HepG2 (cell line): ENCODE measurements around the gene SPATA33. TPM values are rescaled to one million over a fixed set of nuclear protein-coding genes. Genes with fewer than 3 reads are reported as not detected.

Source experiments
- FOXA3 ChIP-seq: IDR thresholded peaks from 2 replicates; pipeline ENCODE4 v1.6.1; 2016; ENCODE audit warnings: missing genetic modification reagents, missing compliant biosample characterization
- GABPB1 ChIP-seq: IDR thresholded peaks from 2 replicates; pipeline ENCODE4 v1.6.1; 2016; ENCODE audit warnings: mild to moderate bottlenecking, missing genetic modification reagents, moderate library complexity, missing compliant biosample characterization
- HDAC2 ChIP-seq: sonication (generic); formaldehyde crosslinking; IDR thresholded peaks from 2 replicates; pipeline ENCODE4 v1.4.0; 2020; ENCODE audit warnings: missing genetic modification reagents
- JARID2 ChIP-seq: sonication (generic); formaldehyde crosslinking; IDR thresholded peaks from 2 replicates; pipeline ENCODE4 v1.8.1; 2023; ENCODE audit warnings: missing genetic modification reagents, inconsistent platforms; ENCODE audit not compliant: insufficient replicate concordance
- NCOA5 ChIP-seq: sonication (generic); formaldehyde crosslinking; IDR thresholded peaks from 2 replicates; pipeline ENCODE4 v1.4.0; 2020; ENCODE audit warnings: missing genetic modification reagents
- REPIN1 ChIP-seq: sonication (generic); formaldehyde crosslinking; IDR thresholded peaks from 2 replicates; pipeline ENCODE4 v1.8.0; 2022; ENCODE audit warnings: missing genetic modification reagents, low read depth, mild to moderate bottlenecking, borderline replicate concordance
- SOX13 ChIP-seq, 3 experiments: fragments of 450-650 bp in 1 of 3; sonication (generic) in 1 of 3; formaldehyde crosslinking in 1 of 3; IDR thresholded peaks in 2 of 3; conservative IDR thresholded peaks in 1 of 3; 2 replicates each; pipeline versions ENCODE4 v1.5.0 to v1.6.1; 2016 to 2020; ENCODE audit warnings: antibody characterized with exemption in 1 of 3, mild to moderate bottlenecking in 1 of 3, missing compliant biosample characterization in 1 of 3, missing genetic modification reagents in 1 of 3, moderate library complexity in 1 of 3
- STAG1 ChIP-seq: sonication (generic); formaldehyde crosslinking; IDR thresholded peaks from 2 replicates; pipeline ENCODE4 v1.4.0; 2020; ENCODE audit warnings: missing genetic modification reagents
- TP53 ChIP-seq: sonication (generic); formaldehyde crosslinking; conservative IDR thresholded peaks from 2 replicates; pipeline ENCODE4 v1.4.0; 2020; ENCODE audit warnings: missing genetic modification reagents
- ZBTB8A ChIP-seq: sonication (generic); formaldehyde crosslinking; IDR thresholded peaks from 2 replicates; pipeline ENCODE4 v1.4.0; 2020; ENCODE audit warnings: mild to moderate bottlenecking, low read depth, missing genetic modification reagents, borderline replicate concordance
- ZEB1 ChIP-seq: IDR thresholded peaks from 2 replicates; pipeline ENCODE4 v1.6.1; 2012; ENCODE audit warnings: mild to moderate bottlenecking, low read depth, inconsistent platforms; ENCODE audit not compliant: insufficient replicate concordance
- ZNF629 ChIP-seq: sonication (generic); formaldehyde crosslinking; conservative IDR thresholded peaks from 2 replicates; pipeline ENCODE4 v1.5.0; 2020; ENCODE audit warnings: missing genetic modification reagents
- polyA plus RNA-seq, 8 experiments: library from polyadenylated mRNA; depleted of rRNA in 3 of 8; stranded (reverse) in 7 of 8; unstranded in 1 of 8; fragments of >200 nt; fragmentation: Illumina TruSeq in 4 of 8; extraction: Trizol in 4 of 8; gene quantifications; 2 replicates each; pipeline versions ENCODE4 v1.2.1 to v1.2.3, GENCODE V29; 2011 to 2016; ENCODE audit warnings: low read depth in 4 of 8, missing spikeins in 1 of 8, mixed read lengths in 1 of 8; ENCODE audit not compliant: insufficient read depth in 1 of 8
- total RNA-seq, 5 experiments: library from RNA; depleted of rRNA; stranded (reverse); fragments of >200 nt; fragmentation: Illumina TruSeq; extraction: Trizol; gene quantifications; 2 replicates each; pipeline ENCODE4 v1.2.3, GENCODE V29; 2016; ENCODE audit warnings: low read depth in 1 of 5
- TF ChIP-seq, protein P1 (sequence below): sonication (generic); formaldehyde crosslinking; IDR thresholded peaks from 2 replicates; pipeline ENCODE4 v1.5.0; 2020; ENCODE audit warnings: mild to moderate bottlenecking, missing genetic modification reagents, borderline replicate concordance
- TF ChIP-seq, protein P2 (sequence below), 2 experiments: fragments of 450-650 bp in 1 of 2; sonication (generic) in 1 of 2; formaldehyde crosslinking in 1 of 2; IDR thresholded peaks; 2 replicates each; pipeline versions ENCODE4 v1.6.1 to v1.8.0; 2016 to 2022; ENCODE audit warnings: antibody characterized with exemption in 1 of 2, mild to moderate bottlenecking in 1 of 2, missing genetic modification reagents in 1 of 2

The SPATA33 gene
- total and polyA plus RNA-seq, 2 of the 13 experiments (the other 11 are each of a cell fraction or from before 2014, with no cell fraction given): 5.7 to 11.0 TPM

GRCh38 chr16:89701425-89702406 lies 44.1 kb downstream of the SPATA33 start, which contains the start of gene SPATA2L (continued):
- TF ChIP-seq TP53 (no peak), ZBTB8A (no peak), REPIN1 (no peak; the same call in 1 of the 2 replicates), ZNF629 (CRISPR knock-in tag) (no peak), ZEB1 (peak; percentile 46), GABPB1 (peak; percentile 84), HDAC2 (CRISPR knock-in tag) (peak; percentile 9; the same call in 1 of the 2 replicates), FOXA3 (no peak), JARID2 (CRISPR knock-in tag) (no peak), SOX13 (IDR thresholded peaks at IDR 0.05) (no peak), SOX13 (CRISPR knock-in tag; conservative IDR thresholded peaks at IDR 0.05 in 1 of 2, IDR thresholded peaks at IDR 0.05 in 1 of 2) (no peak), NCOA5 (CRISPR knock-in tag) (no peak), STAG1 (CRISPR knock-in tag) (peak; percentile 38; the same call in 1 of the 2 replicates)
- TF ChIP-seq, protein P1, sequence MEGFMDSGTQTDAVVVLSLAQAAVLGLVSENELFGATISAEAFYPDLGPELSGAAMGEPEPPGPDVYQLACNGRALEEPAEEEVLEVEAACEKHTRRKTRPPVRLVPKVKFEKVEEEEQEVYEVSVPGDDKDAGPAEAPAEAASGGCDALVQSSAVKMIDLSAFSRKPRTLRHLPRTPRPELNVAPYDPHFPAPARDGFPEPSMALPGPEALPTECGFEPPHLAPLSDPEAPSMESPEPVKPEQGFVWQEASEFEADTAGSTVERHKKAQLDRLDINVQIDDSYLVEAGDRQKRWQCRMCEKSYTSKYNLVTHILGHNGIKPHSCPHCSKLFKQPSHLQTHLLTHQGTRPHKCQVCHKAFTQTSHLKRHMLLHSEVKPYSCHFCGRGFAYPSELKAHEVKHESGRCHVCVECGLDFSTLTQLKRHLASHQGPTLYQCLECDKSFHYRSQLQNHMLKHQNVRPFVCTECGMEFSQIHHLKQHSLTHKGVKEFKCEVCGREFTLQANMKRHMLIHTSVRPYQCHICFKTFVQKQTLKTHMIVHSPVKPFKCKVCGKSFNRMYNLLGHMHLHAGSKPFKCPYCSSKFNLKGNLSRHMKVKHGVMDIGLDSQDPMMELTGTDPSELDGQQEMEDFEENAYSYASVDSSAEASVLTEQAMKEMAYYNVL (CRISPR knock-in tag): 0 out of 2 replicates have a peak, but pooled peaks have one; percentile 43
- TF ChIP-seq, protein P2, sequence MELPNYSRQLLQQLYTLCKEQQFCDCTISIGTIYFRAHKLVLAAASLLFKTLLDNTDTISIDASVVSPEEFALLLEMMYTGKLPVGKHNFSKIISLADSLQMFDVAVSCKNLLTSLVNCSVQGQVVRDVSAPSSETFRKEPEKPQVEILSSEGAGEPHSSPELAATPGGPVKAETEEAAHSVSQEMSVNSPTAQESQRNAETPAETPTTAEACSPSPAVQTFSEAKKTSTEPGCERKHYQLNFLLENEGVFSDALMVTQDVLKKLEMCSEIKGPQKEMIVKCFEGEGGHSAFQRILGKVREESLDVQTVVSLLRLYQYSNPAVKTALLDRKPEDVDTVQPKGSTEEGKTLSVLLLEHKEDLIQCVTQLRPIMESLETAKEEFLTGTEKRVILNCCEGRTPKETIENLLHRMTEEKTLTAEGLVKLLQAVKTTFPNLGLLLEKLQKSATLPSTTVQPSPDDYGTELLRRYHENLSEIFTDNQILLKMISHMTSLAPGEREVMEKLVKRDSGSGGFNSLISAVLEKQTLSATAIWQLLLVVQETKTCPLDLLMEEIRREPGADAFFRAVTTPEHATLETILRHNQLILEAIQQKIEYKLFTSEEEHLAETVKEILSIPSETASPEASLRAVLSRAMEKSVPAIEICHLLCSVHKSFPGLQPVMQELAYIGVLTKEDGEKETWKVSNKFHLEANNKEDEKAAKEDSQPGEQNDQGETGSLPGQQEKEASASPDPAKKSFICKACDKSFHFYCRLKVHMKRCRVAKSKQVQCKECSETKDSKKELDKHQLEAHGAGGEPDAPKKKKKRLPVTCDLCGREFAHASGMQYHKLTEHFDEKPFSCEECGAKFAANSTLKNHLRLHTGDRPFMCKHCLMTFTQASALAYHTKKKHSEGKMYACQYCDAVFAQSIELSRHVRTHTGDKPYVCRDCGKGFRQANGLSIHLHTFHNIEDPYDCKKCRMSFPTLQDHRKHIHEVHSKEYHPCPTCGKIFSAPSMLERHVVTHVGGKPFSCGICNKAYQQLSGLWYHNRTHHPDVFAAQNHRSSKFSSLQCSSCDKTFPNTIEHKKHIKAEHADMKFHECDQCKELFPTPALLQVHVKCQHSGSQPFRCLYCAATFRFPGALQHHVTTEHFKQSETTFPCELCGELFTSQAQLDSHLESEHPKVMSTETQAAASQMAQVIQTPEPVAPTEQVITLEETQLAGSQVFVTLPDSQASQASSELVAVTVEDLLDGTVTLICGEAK (IDR thresholded peaks at IDR 0.05): no peak
- TF ChIP-seq, protein P2 (CRISPR knock-in tag; IDR thresholded peaks at IDR 0.05): no peak; the same call in 1 of the 2 replicates
